HG02981 (cell line): ENCODE results near the gene CNTNAP5.
A peak's percentile ranks its signal among the peaks of the same experiment; 100 is the strongest.

Source experiments
- ATAC-seq: cut with Tn5 transposase; IDR thresholded peaks from one replicate; pipeline ENCODE4 v1.9.1; 2021; ENCODE audit warnings: mild to moderate bottlenecking, moderate library complexity; ENCODE audit not compliant: unreplicated experiment

Gene CNTNAP5

DNA sequence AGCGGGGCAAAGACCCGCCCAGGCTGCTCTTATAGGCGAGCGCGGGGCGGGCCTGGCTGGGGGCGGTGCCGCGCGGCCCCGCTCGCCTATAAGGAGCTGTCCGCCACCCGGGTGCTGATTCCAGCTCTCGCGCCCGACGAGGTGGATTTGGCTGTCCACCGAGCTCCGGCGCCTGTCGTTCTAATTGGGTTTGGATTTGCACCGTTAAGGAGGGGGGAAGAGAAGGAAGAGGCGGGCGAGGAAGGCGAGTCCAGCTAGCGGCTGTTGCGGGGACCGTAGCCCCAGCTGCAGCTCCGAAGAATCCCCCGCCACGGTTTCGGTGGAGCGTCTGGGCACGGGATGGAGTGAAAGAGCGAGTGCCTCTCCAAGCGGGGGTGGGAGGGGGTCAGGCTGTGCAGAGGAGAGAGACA is at the start of gene CNTNAP5:
CNTNAP5 (plus strand) TSS at position 117 of the 410 bp plus-strand sequence. CDS start 364 bp downstream, outside the sequence.
- ATAC-seq: no peak

- ATAC-seq: no peak
These were observed 48.9 kb upstream of the CNTNAP5 start for GRCh38 chr2:123976054-123976648.

DNA sequence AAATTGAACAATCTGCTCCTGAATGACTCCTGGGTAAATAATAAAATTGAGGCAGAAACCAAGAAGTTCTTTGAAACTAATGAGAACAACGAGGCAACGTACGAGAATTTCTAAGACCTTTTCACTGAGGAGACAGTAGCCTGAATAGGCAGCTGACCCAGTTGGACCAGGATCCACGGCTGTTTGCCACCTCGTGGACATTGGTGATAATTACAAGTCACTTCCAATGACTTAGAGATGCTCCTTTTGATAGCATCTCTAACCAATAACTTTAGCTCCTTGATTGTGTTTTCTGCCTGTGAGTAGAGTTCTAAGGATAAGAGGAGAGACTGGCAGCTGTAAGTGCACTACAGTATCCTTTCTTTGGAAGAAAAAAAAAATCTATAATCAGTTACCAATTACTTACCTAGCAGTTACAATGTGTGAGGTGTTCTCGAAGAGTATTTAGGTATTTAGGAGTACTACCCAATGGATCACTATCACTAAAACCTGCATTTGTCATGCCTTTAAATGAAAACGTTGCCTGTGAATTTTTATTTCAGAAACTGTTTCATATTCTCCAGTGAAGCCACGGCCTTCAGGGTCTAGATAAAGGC is 31.3 kb upstream of the CNTNAP5 start:
- peak; percentile 82 for ATAC-seq

DNA sequence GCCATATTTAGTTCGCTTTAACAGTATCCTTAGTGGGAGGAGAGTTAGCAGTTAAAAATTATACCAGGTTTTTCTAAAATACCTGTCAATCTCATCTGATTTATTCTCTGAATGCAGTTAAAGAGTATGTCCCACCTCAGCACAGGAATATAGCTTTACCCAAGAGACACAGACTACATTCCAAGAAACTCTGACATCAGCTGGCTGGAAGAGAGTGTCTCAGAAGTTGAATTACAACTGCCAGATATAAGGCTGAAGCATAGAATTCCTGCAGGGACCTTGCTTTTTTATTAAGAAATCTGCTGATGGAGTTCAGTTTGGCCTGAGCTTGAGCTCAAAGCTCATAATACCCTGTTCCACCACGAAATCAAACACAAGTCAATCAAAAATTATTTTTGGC is 25.4 kb upstream of the CNTNAP5 start:
- no peak for ATAC-seq

GRCh38 chr2:124001696-124002430 is 23.2 kb upstream of the CNTNAP5 start:
- no peak for ATAC-seq

- ATAC-seq: no peak
These were observed 6.2 kb upstream of the CNTNAP5 start for GRCh38 chr2:124018890-124019289.

DNA sequence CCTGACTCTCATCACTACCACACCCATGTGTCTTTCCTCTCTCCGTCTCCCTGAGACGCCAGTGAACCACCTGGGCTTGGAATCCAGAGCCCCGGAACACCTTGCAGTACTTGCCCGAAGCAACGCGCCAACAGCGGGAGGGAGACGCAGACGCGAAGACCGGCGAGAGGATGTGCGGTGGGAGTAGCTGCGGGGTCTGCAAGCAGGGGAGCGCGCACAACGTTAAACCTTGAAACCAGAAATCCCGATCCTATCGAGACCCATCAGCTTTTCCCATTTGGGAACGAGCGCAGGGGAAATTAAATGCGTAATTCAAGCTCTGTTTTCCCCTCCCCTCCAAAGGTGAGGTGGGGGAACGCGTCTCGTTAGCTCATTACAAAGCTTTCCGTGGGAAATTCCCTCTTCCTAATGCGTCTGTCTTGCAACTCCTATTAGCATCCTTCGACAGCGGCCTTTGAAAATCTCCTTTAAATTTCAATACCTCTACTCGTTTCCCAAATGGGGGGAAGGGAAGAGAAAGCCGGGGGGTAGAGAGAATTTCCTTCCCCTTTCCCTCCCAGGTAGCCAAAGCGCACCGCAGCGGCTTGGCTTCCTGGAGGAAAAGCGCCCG is 421 bp upstream of the CNTNAP5 start:
- ATAC-seq: no peak

DNA sequence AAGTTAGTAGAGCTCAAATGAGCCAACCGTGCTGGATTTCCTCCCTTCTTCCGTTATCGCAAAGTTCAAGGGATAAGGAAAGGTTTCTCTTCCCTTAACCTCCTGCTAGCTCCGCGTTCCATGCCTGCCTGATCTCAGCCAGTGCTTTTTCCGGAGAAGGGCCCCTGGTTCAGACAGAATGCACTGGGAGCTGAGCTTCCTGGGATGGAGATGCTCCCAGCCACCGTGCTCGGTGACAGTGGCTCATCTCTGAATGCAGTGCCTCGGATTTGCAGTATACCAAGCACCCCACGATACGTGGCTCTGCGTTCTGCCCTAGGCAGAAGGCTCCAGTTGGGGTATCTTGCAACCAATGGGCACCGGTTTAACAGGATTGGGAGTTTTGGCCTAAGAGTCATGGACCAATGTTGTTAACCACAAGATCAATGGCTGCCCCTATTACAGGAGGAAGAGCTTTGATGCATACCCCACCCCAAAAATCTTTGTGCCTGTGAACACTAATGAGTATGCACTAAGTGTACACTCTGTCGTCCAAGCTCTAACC is 876 bp downstream of the CNTNAP5 start:
- ATAC-seq: no peak

GRCh38 chr2:124026503-124026902 is 1.4 kb downstream of the CNTNAP5 start:
- ATAC-seq: no peak

DNA sequence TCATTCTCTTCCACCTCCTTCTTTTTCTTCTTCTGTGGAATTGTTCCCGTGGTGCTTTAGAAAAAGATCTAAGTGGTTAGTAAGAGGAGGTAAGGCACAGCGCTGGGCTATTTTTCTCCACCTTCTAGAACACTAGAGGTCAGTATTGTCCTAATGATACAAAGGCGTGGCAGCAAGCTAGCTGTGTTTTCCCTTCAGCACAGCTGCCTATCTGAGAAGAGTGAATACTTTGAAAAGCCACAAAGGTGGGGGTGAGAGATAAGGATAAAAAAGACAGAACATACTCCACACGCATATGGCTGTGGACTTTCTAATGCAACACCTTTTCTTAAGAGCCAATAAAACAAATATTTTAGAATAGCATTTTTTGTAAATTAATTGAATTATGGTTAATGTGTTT is 2.1 kb downstream of the CNTNAP5 start:
- ATAC-seq: no peak

GRCh38 chr2:124032799-124033198 is 7.7 kb downstream of the CNTNAP5 start:
- no peak for ATAC-seq

GRCh38 chr2:124034265-124034664 is 9.2 kb downstream of the CNTNAP5 start:
- no peak for ATAC-seq

GRCh38 chr2:124035001-124035400 is 9.9 kb downstream of the CNTNAP5 start:
- no peak for ATAC-seq

GRCh38 chr2:124039032-124039431 is 13.9 kb downstream of the CNTNAP5 start:
- ATAC-seq: no peak

DNA sequence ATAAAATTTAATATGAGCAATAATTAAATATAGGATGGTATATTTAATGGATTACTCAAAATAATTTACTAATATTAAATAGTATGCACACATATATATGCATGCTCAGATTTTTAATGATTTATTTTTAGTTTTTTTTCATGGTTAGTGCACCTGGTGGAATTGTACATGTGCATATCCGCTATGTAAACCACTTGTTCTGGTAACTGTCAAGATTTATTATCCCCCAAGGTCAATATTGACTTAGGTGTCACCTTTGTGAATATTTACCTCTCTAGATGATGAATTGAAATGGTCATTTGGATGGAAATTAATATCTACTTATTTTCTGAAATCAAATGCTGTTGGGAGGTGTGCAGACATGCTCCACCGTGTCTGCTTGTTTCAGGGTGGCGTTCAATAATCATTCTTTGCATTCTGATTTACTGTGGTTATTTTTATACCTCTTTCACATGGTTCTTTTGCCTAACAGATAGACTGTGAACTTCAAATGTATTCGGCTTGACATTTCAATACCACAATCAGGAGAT is 14.7 kb downstream of the CNTNAP5 start:
- ATAC-seq: no peak

DNA sequence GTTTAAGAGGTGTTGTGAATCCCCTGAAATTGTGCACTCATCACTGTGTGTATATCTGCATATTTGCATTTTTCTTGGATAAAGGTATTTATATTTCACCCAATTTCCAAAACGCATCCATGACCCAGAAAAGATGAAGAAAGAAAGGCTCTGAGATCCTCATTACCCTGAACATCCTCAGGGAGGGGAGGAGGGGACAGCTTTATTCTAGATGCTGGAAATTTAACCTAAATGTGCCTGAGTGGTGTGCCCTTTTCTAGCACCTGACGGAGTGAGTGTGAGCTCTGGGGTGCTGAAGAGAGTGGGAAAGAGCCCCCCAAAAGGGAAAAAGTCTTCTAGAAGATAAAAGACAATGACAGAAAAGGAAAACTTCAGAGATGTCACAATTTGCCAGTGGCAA is 20.8 kb downstream of the CNTNAP5 start:
- ATAC-seq: no peak

DNA sequence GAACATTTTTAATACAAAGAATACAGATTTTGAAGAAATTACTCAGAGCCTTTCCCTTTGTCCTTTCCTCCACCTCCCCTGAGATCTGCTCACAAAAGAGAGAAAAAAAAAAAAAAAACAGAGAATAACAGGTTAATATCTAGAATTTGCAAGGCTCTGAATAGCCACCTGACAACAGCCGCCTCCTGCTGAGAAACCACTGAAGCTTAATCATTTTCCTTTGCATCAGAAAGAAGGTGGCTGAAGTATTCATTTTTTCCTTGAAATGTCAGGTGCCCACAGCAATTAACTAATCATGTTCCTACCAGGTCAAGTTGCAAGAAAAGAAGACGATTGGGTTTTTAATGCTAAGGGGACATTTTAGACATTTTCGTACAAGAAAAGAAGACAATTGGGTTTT is 21.2 kb downstream of the CNTNAP5 start:
- no peak for ATAC-seq

- ATAC-seq: no peak
These were observed 23.0 kb downstream of the CNTNAP5 start for GRCh38 chr2:124048102-124048501.

DNA sequence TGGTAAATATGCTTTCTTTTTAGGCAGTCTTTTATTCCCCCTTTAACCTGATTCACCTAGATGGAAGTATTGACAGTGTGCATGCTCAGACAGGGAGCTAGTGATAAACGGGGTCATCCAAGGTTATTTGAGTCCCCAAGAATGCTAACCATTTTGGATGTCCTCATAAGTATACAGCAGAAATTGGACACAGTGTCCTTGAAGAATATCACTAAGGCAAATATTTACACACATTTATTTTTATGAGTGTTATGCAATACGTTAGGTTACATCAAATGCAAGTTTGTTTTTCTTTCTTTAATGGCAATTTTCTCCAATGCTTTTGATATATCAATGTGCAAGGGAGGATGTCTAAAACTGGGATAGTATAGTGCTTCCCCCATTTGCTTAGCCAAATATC is 23.6 kb downstream of the CNTNAP5 start:
- no peak for ATAC-seq

DNA sequence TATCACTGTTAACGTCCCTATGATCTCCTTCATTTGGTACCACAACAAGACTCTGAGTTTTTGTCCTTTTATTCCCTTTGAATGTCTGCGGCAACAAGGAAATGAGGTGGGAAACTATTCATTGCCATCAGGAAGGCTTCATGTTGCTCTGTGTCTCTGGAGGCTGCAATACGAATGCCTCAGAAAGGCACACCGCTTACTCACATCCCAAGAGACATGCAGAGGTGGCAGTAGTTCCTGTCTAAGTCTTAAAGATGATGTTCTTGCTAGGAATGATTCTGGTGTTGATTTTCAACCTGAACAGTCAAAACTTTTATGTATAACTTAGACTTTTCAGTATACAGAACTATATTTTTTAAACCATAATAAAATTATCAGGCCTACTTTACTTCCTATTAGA is 24.0 kb downstream of the CNTNAP5 start:
- no peak for ATAC-seq

GRCh38 chr2:124050833-124051497 is 25.9 kb downstream of the CNTNAP5 start:
- no peak for ATAC-seq
